ENCODE results near the gene ATP7A. TPM values are rescaled to one million over a fixed set of nuclear protein-coding genes. Genes with fewer than 3 reads are reported as not detected.
A peak's percentile ranks its signal among the peaks of the same experiment; 100 is the strongest.

The ATP7A gene
- total RNA-seq, 1 donor from 2014 or later = 2.4 TPM

GRCh38 chrX:78092296-78092695, 181.8 kb downstream of the ATP7A start:
- TF ChIP-seq CTCF (conservative IDR thresholded peaks at IDR 0.05; ENCODE audit: low read depth, low read length) = peak; percentile 64
- DNase-seq (ENCODE audit: low read depth) = no peak
- H3K4me3 ChIP-seq (ENCODE audit: low read depth, low read length) = no peak overlapping the region

- no peak overlapping the region for H3K4me3 ChIP-seq (ENCODE audit: low read depth, low read length)
- TF ChIP-seq CTCF (conservative IDR thresholded peaks at IDR 0.05; ENCODE audit: low read depth, low read length) = no peak
- no peak for DNase-seq (ENCODE audit: low read depth)
These were observed 187.6 kb downstream of the ATP7A start for GRCh38 chrX:78098108-78098507.

Other genes starting within 250 kb of the ATP7A start
- 32.2 and 35.3 TPM in 2 replicates for gene ATRX, start 124.5 kb upstream of the ATP7A start, total RNA-seq
- 40.5 and 61.6 TPM in 2 replicates for gene MAGT1, start 15.3 kb upstream of the ATP7A start, total RNA-seq
- 285 and 410 TPM in 2 replicates for gene COX7B, start 11.2 kb upstream of the ATP7A start, total RNA-seq
- 0.52 TPM in 1 of 2 replicates, not detected in the other for gene PGAM4, start 58.9 kb downstream of the ATP7A start, total RNA-seq
- 323 and 729 TPM in 2 replicates for gene PGK1, start 193.6 kb downstream of the ATP7A start, total RNA-seq
- gene TAF9B, start 229.0 kb downstream of the ATP7A start, total RNA-seq = 18.6 and 65.7 TPM in 2 replicates